CD4-positive, alpha-beta T cell (primary cell): Measurements from ENCODE around the gene SIGLEC11. TPM values are rescaled to one million over a fixed set of nuclear protein-coding genes. Genes with fewer than 3 reads are reported as not detected.
"Not testable (repeated sequence)": the region's sequence is repeated elsewhere in the genome, so short reads cannot be mapped to it uniquely, and the experiment has no call there.

Source experiments
- ATAC-seq: fragments of 200-7000 bp; cut with Tn5 transposase; one replicate; pipeline ENCODE4 v1.10.0; 2022; ENCODE audit warnings: mild to moderate bottlenecking; ENCODE audit not compliant: poor library complexity
- CTCF ChIA-PET: fragments of 350-600 bp; sonication (Branson Sonifier 250); formaldehyde crosslinking; loops from one replicate; lab custom pipeline; 2021; ENCODE audit warnings: antibody characterized with exemption, inconsistent platforms; lab: Charles Lee
- POLR2A ChIA-PET: fragments of 350-600 bp; sonication (Branson Sonifier 250); formaldehyde crosslinking; loops from one replicate; lab custom pipeline; 2021; ENCODE audit warnings: antibody characterized with exemption, inconsistent platforms; lab: Charles Lee
- DNase-seq, 14 experiments: peaks; one replicate each; pipeline ENCODE4 v3.0.0-alpha.2; 2013 to 2020; ENCODE audit warnings: mixed read lengths in 2 of 14
- H3K27ac ChIP-seq, 2 donors: one replicate each; pipeline versions ENCODE4 v1.5.1 to v1.7.0; 2013; ENCODE audit warnings: low read length in 2 of 2, low read depth in 1 of 2, mild to moderate bottlenecking in 1 of 2
- H3K27me3 ChIP-seq, 2 experiments: 1 replicate in 1 of 2; 2 replicates in 1 of 2; pipeline versions ENCODE4 v1.6.1 to v1.7.0; 2013; ENCODE audit warnings: low read length in 2 of 2, control low read depth in 1 of 2, mild to moderate bottlenecking in 1 of 2, moderate library complexity in 1 of 2; ENCODE audit not compliant: insufficient read depth in 2 of 2, control insufficient read depth in 1 of 2
- H3K36me3 ChIP-seq: one replicate; pipeline ENCODE4 v1.6.1; 2013; ENCODE audit warnings: low read length, control low read depth; ENCODE audit not compliant: insufficient read depth
- H3K4me1 ChIP-seq: one replicate; pipeline ENCODE4 v1.6.1; 2013; ENCODE audit warnings: low read length, control low read depth; ENCODE audit not compliant: insufficient read depth
- H3K4me3 ChIP-seq: one replicate; pipeline ENCODE4 v1.5.1; 2013; ENCODE audit warnings: mild to moderate bottlenecking, low read length, moderate library complexity
- H3K9me3 ChIP-seq, 2 experiments: 1 replicate in 1 of 2; 2 replicates in 1 of 2; pipeline versions ENCODE4 v1.6.1 to v1.7.0; 2013; ENCODE audit warnings: low read length in 2 of 2, mild to moderate bottlenecking in 2 of 2, control low read depth in 1 of 2, moderate library complexity in 1 of 2; ENCODE audit not compliant: control insufficient read depth in 1 of 2, insufficient read depth in 1 of 2
- H3K27ac Mint-ChIP-seq: one replicate; pipeline ENCODE4 v1.8.0; 2020; ENCODE audit warnings: mixed read lengths
- H3K27me3 Mint-ChIP-seq: one replicate; pipeline ENCODE4 v1.8.0; 2021; ENCODE audit warnings: mixed read lengths
- H3K36me3 Mint-ChIP-seq: one replicate; pipeline ENCODE4 v1.8.0; 2021; ENCODE audit warnings: low read depth, mixed read lengths
- H3K4me1 Mint-ChIP-seq: one replicate; pipeline ENCODE4 v1.8.0; 2021; ENCODE audit warnings: low read depth, mixed read lengths
- H3K4me3 Mint-ChIP-seq: one replicate; pipeline ENCODE4 v1.8.0; 2020; ENCODE audit warnings: mild to moderate bottlenecking, mixed read lengths
- H3K9me3 Mint-ChIP-seq: one replicate; pipeline ENCODE4 v1.8.0; 2020; ENCODE audit warnings: mixed read lengths
- intact Hi-C, 2 experiments: fragments of 100-400 bp; cut with DNase I in 1 of 2; cut with micrococcal nuclease in 1 of 2; formaldehyde crosslinking; loops; one replicate each; pipeline versions ENCODE4 v1.15.1 to v1.9.0; 2023 to 2025; cut with DNase I, micrococcal nuclease
- polyA plus RNA-seq, 2 donors: library from polyadenylated mRNA; unstranded; fragments of 120-200 nt; gene quantifications; one replicate each; pipeline ENCODE4 v1.2.1, GENCODE V29; 2013
- total RNA-seq, 174 experiments: library from RNA in 2 of 174; stranded (reverse) in 2 of 174; gene quantifications; one replicate each; pipeline ENCODE4 v1.2.3 and lab custom pipeline; 2021 to 2026
- TF ChIP-seq, protein P1 (sequence below): fragments of 200-600 bp; IDR thresholded peaks from one replicate; pipeline ENCODE4 v1.8.0; 2022; ENCODE audit warnings: antibody characterized with exemption, mild to moderate bottlenecking

Gene SIGLEC11, protein sequence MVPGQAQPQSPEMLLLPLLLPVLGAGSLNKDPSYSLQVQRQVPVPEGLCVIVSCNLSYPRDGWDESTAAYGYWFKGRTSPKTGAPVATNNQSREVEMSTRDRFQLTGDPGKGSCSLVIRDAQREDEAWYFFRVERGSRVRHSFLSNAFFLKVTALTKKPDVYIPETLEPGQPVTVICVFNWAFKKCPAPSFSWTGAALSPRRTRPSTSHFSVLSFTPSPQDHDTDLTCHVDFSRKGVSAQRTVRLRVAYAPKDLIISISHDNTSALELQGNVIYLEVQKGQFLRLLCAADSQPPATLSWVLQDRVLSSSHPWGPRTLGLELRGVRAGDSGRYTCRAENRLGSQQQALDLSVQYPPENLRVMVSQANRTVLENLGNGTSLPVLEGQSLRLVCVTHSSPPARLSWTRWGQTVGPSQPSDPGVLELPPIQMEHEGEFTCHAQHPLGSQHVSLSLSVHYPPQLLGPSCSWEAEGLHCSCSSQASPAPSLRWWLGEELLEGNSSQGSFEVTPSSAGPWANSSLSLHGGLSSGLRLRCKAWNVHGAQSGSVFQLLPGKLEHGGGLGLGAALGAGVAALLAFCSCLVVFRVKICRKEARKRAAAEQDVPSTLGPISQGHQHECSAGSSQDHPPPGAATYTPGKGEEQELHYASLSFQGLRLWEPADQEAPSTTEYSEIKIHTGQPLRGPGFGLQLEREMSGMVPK
- total RNA-seq (under 1 TPM in 1 of 2 experiments, not detected in 1; 0.08 TPM), total RNA-seq (lab: John Stamatoyannopoulos, UW) (0 to 0.28 (median 0) reads per million in 172 experiments)
- polyA plus RNA-seq (2013, experiment 1 of 2) = 0.23 TPM
- polyA plus RNA-seq (2013, experiment 2 of 2) = 0.15 TPM

DNA sequence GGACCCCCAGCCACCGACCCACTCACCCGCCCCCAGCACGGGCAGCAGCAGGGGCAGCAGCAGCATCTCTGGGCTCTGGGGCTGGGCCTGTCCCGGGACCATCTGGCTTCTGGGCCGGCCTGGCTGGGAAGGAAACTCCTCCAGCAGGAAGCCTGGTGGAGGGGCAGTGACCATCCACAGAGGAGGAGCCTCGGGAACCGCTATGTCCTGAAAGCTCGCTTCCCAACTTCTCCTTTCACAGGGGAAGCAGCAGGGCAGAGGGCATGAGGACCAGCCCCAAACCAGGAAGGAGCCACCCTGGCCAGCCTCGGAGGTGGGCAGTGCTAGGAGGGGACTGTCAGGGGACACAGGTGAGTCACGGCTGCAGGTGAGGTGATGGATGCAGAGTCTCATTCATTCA lies at the start of gene SIGLEC11:
TSS of gene SIGLEC11 (minus strand) at position 193 of the 400 bp plus-strand sequence. CDS start at position 102, 91 bp downstream.
- H3K36me3 ChIP-seq, ATAC-seq, H3K27ac ChIP-seq, H3K4me3 ChIP-seq, DNase-seq, H3K9me3 Mint-ChIP-seq, CTCF ChIA-PET, H3K27me3 ChIP-seq, H3K36me3 Mint-ChIP-seq, H3K4me3 Mint-ChIP-seq, H3K4me1 Mint-ChIP-seq, POLR2A ChIA-PET, H3K27ac Mint-ChIP-seq, intact Hi-C loops, H3K4me1 ChIP-seq: not testable (repeated sequence)
- peaks cover 0 to 12% of the 10 kb centered on the region in 2 experiments for H3K9me3 ChIP-seq
- H3K27me3 Mint-ChIP-seq = peaks cover 20% of the 10 kb centered on the region

DNA sequence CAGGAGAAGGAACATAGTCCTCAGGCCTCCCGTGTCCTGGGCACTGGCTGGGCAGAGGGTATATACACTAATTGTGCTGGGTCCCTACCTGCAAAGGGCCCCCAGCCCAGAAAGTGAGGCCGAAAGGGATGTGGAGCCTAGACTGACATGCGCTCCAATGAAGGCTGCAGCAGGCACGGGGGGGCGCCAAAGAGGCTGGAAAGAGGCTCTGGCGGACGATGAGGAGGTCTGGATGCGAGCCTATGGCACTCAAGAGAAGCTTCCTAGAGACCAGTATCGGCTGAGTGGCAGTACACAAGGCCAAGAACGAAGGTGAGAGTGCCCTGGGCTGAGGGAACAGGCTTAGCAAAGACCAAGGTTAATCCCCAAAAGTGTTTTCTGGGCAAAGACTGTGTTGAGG lies 47.6 kb upstream of the SIGLEC11 start:
- Histone ChIP-seq H3K4me3 (no peak overlapping the region), H3K27ac (no peak overlapping the region), H3K9me3 (no peaks in the 10 kb centered on the region), H3K27me3 (no peaks in the 10 kb centered on the region), H3K4me1 (peaks cover 16% of the 10 kb centered on the region), H3K36me3 (peaks cover 71% of the 10 kb centered on the region)
- H3K4me1 Mint-ChIP-seq = peaks cover 4% of the 10 kb centered on the region
- H3K27me3 Mint-ChIP-seq = no peaks in the 10 kb centered on the region
- peaks cover 87% of the 10 kb centered on the region for H3K36me3 Mint-ChIP-seq
- TF ChIP-seq, protein P1, sequence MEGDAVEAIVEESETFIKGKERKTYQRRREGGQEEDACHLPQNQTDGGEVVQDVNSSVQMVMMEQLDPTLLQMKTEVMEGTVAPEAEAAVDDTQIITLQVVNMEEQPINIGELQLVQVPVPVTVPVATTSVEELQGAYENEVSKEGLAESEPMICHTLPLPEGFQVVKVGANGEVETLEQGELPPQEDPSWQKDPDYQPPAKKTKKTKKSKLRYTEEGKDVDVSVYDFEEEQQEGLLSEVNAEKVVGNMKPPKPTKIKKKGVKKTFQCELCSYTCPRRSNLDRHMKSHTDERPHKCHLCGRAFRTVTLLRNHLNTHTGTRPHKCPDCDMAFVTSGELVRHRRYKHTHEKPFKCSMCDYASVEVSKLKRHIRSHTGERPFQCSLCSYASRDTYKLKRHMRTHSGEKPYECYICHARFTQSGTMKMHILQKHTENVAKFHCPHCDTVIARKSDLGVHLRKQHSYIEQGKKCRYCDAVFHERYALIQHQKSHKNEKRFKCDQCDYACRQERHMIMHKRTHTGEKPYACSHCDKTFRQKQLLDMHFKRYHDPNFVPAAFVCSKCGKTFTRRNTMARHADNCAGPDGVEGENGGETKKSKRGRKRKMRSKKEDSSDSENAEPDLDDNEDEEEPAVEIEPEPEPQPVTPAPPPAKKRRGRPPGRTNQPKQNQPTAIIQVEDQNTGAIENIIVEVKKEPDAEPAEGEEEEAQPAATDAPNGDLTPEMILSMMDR = no peak
- intact Hi-C loops = no loop called here
- no peak overlapping the region for H3K4me3 Mint-ChIP-seq
- POLR2A ChIA-PET = no interaction called here
- CTCF ChIA-PET = no interaction called here
- H3K27ac Mint-ChIP-seq = no peak overlapping the region
- ATAC-seq (no peak), DNase-seq (no peak)
- H3K9me3 Mint-ChIP-seq = no peaks in the 10 kb centered on the region

DNA sequence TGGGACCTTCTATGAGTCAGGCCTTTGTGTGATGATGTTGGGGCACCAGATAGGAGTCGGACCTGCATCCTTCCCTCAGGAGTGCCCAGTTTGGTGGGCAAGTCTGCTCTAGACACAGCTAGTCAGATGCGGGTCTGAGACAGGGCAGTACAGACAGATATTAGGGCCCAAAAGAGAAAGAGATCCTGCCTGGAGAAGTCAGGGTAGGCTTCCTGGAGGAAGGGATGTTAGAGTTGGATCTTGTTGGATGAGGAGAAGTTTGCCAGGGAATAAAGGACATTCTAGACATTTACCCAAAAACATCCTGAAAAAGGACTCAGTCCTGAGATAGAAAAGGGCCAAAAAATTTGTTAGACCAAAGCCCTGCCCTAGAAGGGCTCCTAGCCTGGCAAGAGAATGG lies 47.0 kb upstream of the SIGLEC11 start:
- TF ChIP-seq, protein P1 = no peak
- Mint-ChIP-seq H3K36me3 (peaks cover 87% of the 10 kb centered on the region), H3K27me3 (no peaks in the 10 kb centered on the region), H3K4me1 (peaks cover 4% of the 10 kb centered on the region), H3K4me3 (no peak overlapping the region), H3K27ac (no peak overlapping the region), H3K9me3 (no peaks in the 10 kb centered on the region)
- no peak overlapping the region for H3K4me3 ChIP-seq
- ATAC-seq (no peak), DNase-seq (no peak)
- peaks cover 16% of the 10 kb centered on the region for H3K4me1 ChIP-seq
- H3K9me3 ChIP-seq = no peaks in the 10 kb centered on the region
- intact Hi-C loops = no loop called here
- POLR2A ChIA-PET = no interaction called here
- CTCF ChIA-PET = no interaction called here
- H3K27me3 ChIP-seq = no peaks in the 10 kb centered on the region
- H3K36me3 ChIP-seq = peaks cover 71% of the 10 kb centered on the region
- H3K27ac ChIP-seq = no peak overlapping the region
